KOPT-K1 (cell line): ENCODE data around the gene ANKH.

ENCODE experiments used
- H3K27ac ChIP-seq: fragments of 200-600 bp; sonication (generic); 2 replicates; pipeline ENCODE4 v1.5.1; 2016; ENCODE audit warnings: antibody characterized with exemption, mild to moderate bottlenecking, low read depth, low read length; ENCODE audit not compliant: poor library complexity, severe bottlenecking
- H3K36me3 ChIP-seq: fragments of 200-600 bp; sonication (generic); 2 replicates; pipeline ENCODE4 v1.5.1; 2017; ENCODE audit warnings: antibody characterized with exemption, mild to moderate bottlenecking, low read length, moderate library complexity; ENCODE audit not compliant: insufficient read depth
- H3K9me3 ChIP-seq: fragments of 200-600 bp; sonication (generic); 2 replicates; pipeline ENCODE4 v1.5.1; 2017; ENCODE audit warnings: antibody characterized with exemption, low read length, mild to moderate bottlenecking; ENCODE audit not compliant: insufficient read depth, poor library complexity, severe bottlenecking

Gene ANKH

GRCh38 chr5:14745188-14745563, 126.4 kb downstream of the ANKH start:
- Histone ChIP-seq H3K9me3 (no peaks in the 10 kb centered on the region), H3K36me3 (peaks cover 8% of the 10 kb centered on the region), H3K27ac (peak overlapping the region; percentile 47)

DNA sequence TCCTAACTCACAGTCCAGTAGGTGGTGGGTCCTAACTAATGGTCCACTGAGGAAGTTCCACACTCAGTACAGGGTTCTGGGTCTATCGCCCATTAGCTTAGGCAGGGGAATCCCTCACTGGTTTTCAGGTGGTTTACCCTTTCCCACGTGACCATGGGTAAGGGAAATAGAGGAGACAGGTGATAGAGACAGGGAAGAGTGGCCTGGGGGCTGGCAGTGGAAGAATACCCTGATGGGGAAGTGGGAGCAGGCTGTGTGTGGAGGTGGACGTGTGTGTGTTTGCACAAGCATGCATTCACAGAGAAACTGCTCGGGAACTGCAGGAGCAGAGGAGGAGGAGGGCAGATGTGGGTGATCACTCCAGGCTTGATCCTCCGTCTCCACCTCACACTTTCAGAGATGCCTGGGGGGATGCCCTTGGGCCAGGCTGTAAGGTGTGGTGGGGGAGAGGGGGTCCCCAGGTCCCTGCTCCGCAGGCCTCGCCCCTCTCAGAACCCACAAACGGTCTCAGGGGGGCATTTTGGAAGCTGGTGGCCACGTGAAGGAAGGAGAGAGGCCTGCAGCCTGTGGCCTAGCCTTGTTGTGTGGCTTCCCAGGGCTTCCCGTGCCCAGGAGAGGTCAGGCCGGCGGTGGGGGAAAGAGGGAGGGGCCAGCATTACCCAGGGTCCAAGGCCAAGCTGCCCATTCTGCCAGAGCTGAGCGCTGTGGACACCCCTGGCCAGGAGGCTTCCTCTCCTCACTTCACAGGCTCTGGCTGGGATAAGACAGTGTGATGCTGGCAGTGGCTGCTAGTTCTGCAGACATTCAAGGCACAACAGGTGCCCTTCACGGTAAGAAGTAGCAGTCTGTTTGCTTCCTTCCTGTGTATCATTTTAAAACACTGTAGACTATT, 127.0 kb downstream of the ANKH start:
- no peaks in the 10 kb centered on the region for H3K9me3 ChIP-seq
- 0 out of 2 replicates have a peak, but pooled peaks cover 3% of the 10 kb centered on the region for H3K36me3 ChIP-seq
- H3K27ac ChIP-seq: peak overlapping the region; percentile 47

- Histone ChIP-seq H3K36me3 (no peaks in the 10 kb centered on the region), H3K9me3 (no peaks in the 10 kb centered on the region), H3K27ac (peak overlapping the region; percentile 80)
These were observed 127.8 kb downstream of the ANKH start for GRCh38 chr5:14743601-14744295.

DNA sequence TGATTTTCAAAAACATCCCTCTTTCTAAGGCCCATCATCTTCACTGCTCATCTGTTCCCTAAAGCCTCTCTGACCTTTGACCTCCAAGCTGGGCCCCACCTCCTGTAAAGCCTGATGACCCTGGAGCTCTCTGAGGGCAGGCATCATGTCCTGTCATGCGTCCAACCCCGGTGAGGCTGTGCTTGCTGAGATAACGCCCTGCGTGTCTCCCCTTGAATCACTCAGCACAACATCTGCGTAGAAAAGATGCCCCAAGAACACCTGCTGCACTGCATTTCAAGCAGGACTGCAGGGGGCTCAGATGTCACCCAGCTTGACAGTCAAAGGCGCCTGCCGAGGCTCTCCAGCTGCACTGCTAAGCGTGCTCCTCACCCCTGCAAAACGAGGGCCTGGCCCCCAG, 129.1 kb downstream of the ANKH start:
- Histone ChIP-seq H3K36me3 (no peaks in the 10 kb centered on the region), H3K9me3 (no peaks in the 10 kb centered on the region), H3K27ac (peak overlapping the region; percentile 80)

GRCh38 chr5:14741801-14742440, 129.7 kb downstream of the ANKH start:
- no peaks in the 10 kb centered on the region for H3K9me3 ChIP-seq
- H3K27ac ChIP-seq: peak overlapping the region; percentile 80
- H3K36me3 ChIP-seq: no peaks in the 10 kb centered on the region

GRCh38 chr5:14741131-14741530, 130.4 kb downstream of the ANKH start:
- no peaks in the 10 kb centered on the region for H3K9me3 ChIP-seq

GRCh38 chr5:14739981-14740380, 131.6 kb downstream of the ANKH start:
- Histone ChIP-seq H3K27ac (peak overlapping the region; percentile 80), H3K36me3 (no peaks in the 10 kb centered on the region), H3K9me3 (no peaks in the 10 kb centered on the region)

More at GRCh38 chr5:14741131-14741530, 130.4 kb downstream of the ANKH start:
- no peaks in the 10 kb centered on the region for H3K36me3 ChIP-seq
- H3K27ac ChIP-seq: peak overlapping the region; percentile 80

DNA sequence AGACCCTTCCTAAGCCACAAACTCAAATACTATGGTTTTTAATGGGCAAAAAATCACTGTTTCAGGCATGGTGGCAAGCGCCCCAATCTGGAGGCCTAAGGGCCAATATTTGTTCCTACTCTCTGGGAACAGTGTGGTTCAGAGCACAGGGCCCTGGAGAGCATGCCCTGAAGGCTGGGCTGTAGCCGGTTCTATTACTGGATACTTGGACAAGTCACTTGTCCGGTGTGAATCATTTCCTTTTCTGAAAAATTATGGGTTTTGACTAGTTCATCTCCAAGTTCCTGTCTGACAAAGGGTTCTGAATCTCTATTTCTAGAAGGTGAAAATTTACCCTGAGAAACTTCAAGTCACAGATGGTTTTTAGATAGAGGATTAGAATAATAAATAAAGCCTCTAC, 132.0 kb downstream of the ANKH start:
- Histone ChIP-seq H3K27ac (no peak overlapping the region), H3K36me3 (no peaks in the 10 kb centered on the region)

GRCh38 chr5:14738050-14738449, 133.5 kb downstream of the ANKH start:
- H3K9me3 ChIP-seq: no peaks in the 10 kb centered on the region
- H3K27ac ChIP-seq: peak overlapping the region; percentile 45
- no peaks in the 10 kb centered on the region for H3K36me3 ChIP-seq

More for the DNA sequence above, 132.0 kb downstream of the ANKH start:
- no peaks in the 10 kb centered on the region for H3K9me3 ChIP-seq

DNA sequence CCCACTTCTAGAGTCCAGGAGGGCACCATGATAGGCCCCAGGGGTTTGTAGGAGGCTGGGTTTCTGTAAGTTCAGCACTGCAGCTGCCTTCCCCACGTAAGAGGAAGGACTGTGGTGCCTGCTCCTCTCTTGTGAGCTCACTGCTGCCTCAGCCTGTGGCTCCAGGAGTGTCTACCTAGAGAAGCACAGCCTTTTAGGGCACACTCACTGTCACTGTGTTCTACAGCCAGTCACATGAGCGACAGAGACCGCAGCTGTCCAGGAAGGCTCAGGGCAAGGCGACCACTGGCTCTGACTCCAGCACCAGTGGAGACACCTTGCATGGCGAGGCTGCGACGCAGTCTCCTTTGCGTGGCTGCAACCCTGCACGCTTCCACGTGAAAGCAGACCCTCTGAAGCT, 134.3 kb downstream of the ANKH start:
- no peaks in the 10 kb centered on the region for H3K9me3 ChIP-seq
- peak overlapping the region; percentile 45 for H3K27ac ChIP-seq

DNA sequence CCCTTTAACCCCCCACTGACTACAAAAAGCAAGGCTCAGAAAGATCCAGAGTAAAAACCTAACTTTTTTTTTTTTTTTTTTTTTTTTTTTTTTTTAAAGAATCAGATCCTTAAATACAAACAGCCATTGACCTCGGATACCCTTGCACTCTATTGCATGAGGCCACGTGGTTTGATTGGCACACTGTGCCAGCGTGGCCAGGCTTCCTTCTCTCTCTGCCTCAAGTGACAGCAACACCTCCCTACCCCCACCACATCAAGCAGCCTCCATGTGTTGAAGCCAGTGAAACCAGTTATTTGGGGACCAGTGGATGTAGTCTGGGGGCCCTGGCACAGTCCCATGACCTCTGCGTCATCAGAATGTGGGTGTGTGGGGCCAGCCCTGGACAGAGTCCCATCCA, 135.6 kb downstream of the ANKH start:
- Histone ChIP-seq H3K9me3 (no peaks in the 10 kb centered on the region), H3K36me3 (no peaks in the 10 kb centered on the region), H3K27ac (no peak overlapping the region)

More for the DNA sequence above, 134.3 kb downstream of the ANKH start:
- H3K36me3 ChIP-seq: no peaks in the 10 kb centered on the region

DNA sequence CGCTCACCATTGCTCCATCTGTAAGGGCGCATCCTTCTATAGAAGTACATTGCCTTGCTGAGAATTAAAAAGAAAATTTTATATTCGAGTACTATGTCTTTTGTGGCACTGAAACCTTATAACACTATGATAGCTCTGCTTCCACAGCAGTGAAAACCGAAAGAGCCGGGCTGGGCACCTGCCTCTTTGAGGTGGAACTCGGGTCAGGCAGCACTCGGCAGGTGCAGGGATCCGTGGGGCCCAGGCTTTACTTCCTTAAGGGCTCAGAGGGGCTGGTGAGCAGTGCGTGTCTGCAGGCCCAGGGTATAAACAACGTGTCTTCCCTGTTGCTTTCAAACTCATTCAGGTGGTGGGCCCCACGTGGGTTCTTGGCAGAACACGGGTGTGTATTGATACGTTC, 137.2 kb downstream of the ANKH start:
- Histone ChIP-seq H3K9me3 (no peaks in the 10 kb centered on the region), H3K36me3 (no peaks in the 10 kb centered on the region), H3K27ac (peak overlapping the region; percentile 30)

DNA sequence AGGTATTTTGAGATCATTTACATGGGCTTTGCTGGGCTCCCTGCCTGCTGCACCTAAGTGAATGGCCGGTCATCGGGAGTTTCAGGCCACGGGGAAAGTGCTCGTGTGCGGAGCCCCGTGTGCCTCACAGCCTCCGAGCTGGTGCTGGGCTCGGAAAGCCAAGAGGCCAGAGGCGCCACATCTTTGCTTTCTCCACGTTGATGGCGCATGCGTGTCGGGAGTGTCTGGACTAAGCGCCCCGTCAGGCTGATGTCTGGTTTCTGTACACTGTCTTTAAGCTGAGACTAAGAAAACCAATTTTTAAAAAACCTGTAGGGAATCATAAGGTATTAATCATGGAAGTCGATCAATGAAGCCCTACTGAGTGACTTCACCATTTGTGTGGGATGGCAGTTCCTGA, 137.9 kb downstream of the ANKH start:
- Histone ChIP-seq H3K36me3 (no peaks in the 10 kb centered on the region), H3K27ac (no peak overlapping the region), H3K9me3 (no peaks in the 10 kb centered on the region)

GRCh38 chr5:14732991-14733390, 138.6 kb downstream of the ANKH start:
- Histone ChIP-seq H3K9me3 (no peaks in the 10 kb centered on the region), H3K36me3 (no peaks in the 10 kb centered on the region), H3K27ac (no peak overlapping the region)

DNA sequence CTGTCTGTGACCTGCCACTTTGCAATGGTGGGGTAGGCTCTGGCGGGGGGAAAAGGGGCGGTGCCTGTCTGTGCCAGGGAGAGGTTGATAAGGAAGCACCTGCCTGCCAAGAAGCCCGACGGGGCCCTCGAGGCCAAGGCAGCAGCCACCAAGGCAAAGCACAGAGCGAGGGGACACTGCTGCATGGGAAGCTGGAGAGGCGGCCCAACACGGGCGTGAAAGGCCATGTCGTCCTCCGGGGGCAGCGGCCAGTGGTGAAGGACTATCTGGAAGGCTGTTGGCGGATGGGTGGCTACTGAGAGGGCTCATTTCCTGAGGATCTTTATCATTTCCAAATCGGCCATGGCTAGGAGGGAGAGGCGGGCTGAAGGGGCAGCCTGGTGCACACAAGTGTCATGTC, 140.7 kb downstream of the ANKH start:
- H3K9me3 ChIP-seq: no peaks in the 10 kb centered on the region
- no peaks in the 10 kb centered on the region for H3K36me3 ChIP-seq
- H3K27ac ChIP-seq: no peak overlapping the region
